ENCODE measurements around the gene RERE.
"Not testable (repeated sequence)": the region's sequence is repeated elsewhere in the genome, so short reads cannot be mapped to it uniquely, and the experiment has no call there.

RERE gene

DNA sequence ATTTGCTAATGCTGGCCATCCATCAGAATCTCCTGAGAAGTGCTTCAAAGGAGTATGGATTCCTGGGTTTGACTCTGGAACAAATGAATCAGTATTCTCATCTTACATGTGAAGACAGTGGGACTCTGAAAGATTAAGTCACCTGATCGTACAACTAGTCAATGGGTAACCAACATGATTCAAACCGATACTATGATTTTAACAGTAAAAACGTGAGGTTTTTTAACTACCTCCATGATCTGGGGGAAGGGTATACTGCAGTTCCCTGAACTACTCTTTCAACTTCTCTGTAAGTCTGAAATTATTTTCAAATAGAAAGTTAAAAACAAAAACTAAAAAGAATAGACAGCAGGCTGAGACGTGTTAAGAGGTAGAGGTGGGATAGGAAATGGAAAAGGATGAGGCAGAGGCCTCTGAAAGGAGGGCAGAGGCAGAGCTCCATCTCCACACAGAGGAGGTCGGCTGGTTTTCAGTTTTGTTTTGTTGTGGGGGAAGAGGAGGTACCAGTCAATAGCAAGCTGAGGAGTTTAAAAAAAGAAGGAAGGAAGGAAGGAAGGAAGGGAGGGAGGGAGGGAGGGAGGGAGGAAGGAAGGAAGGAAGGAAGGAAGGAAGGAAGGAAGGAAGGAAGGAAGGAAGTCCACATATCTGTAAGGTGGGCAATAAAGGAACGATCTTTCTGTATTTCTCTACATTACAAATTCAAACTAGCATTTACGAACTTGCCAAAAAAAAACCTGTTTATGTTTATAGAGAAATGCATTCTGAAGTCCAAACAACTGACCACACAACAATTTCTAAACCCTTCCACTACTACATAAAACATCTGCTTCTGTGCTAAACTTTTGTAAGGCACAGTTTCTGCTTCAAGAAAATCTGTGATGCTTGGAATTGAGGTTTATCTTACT lies 213.1 kb downstream of the RERE start:
- in situ Hi-C loops (cut with HindIII; ENCODE audit: low pct_ligation_motif_present, low pct_unique_long_range_greater_than_20kb, low sequenced_read_pairs) = no loop called here

GRCh38 chr1:8603220-8603616 lies 214.2 kb downstream of the RERE start:
- no peak for DNase-seq
- in situ Hi-C loops (cut with HindIII; ENCODE audit: low pct_ligation_motif_present, low pct_unique_long_range_greater_than_20kb, low sequenced_read_pairs) = no loop called here

More for the DNA sequence above, 213.1 kb downstream of the RERE start:
- peak; percentile 15 for DNase-seq

GRCh38 chr1:8602471-8603219 lies 214.8 kb downstream of the RERE start:
- no peak for DNase-seq
- in situ Hi-C loops (cut with HindIII; ENCODE audit: low pct_ligation_motif_present, low pct_unique_long_range_greater_than_20kb, low sequenced_read_pairs) = no loop called here

GRCh38 chr1:8600336-8600735 lies 217.1 kb downstream of the RERE start:
- in situ Hi-C loops (cut with HindIII; ENCODE audit: low pct_ligation_motif_present, low pct_unique_long_range_greater_than_20kb, low sequenced_read_pairs) = no loop called here
- DNase-seq = no peak

- in situ Hi-C loops (cut with HindIII; ENCODE audit: low pct_ligation_motif_present, low pct_unique_long_range_greater_than_20kb, low sequenced_read_pairs) = no loop called here
- DNase-seq = no peak
These were observed 217.7 kb downstream of the RERE start for GRCh38 chr1:8599646-8600212.

GRCh38 chr1:8598783-8599182 lies 218.7 kb downstream of the RERE start:
- DNase-seq = no peak
- in situ Hi-C loops (cut with HindIII; ENCODE audit: low pct_ligation_motif_present, low pct_unique_long_range_greater_than_20kb, low sequenced_read_pairs) = no loop called here

DNA sequence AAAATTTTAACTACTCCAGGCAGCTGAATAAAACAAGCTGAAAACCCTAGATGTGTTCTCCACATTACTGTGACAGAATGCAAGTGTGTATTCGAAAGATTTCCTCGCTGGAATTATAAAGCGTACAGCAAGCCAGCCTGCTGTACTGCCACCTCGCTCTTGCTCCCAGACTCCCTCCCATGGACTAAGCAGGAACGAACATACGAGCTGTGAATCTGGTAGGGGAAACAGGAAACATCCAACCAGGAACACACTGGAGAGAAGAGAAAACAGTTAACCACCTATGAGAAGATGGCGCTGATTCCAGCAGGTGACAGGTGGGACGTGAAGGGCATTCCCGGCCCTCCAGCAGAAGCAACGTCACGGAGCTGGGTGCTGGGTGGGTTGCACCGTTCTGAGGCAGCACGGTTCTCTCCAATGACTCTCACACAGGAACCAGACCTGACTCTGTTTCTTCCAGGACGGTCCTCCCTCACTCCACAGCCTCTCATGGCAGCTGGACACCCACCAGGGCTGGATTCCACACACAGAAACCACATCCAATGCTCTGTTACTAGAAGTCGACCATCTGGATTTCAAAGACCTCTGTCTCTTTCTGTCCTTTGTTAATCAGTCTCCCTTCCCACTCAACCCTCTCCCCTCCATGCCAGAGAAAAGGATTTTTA lies 219.2 kb downstream of the RERE start:
- peak; percentile 67 for DNase-seq
- in situ Hi-C loops (cut with HindIII; ENCODE audit: low pct_ligation_motif_present, low pct_unique_long_range_greater_than_20kb, low sequenced_read_pairs) = no loop called here

DNA sequence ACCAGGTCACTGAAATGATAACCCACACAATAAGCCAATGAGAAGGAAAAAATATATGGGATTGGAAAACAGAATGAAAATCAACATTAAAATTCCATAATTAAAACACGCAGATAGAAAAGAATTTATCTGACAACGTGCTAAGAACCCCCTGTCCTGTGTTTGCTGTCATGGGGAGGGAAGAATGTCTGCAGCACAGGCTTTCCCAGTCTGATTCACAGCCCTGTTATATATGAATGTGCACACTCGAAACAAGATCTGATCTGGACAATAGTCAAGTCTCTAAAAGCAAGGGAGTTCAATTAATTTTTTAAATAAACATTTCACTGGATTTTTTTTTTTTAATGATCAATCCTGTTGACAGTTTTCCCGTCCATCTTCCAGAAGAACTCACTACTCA lies 220.0 kb downstream of the RERE start:
- DNase-seq = no peak
- in situ Hi-C loops (cut with HindIII; ENCODE audit: low pct_ligation_motif_present, low pct_unique_long_range_greater_than_20kb, low sequenced_read_pairs) = no loop called here

DNA sequence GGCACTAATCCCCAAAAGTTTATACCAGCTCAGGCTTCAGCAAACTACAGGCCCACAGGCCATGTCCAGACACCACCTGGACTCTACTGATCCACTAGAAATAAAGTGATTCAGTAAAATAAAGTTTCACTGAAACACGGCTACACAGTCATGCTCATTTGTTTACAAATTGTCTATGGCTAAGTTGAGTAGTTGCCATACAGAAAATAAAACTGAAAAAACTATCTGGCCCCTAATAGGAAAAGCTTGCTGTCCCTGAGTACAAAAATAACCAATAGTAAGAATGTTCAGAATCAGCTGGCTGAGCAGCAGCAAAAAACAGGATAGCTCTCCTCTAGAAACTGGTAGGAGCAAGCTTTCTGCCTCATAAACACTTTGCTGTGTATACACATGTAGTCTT lies 221.5 kb downstream of the RERE start:
- in situ Hi-C loops (cut with HindIII; ENCODE audit: low pct_ligation_motif_present, low pct_unique_long_range_greater_than_20kb, low sequenced_read_pairs) = no loop called here
- no peak for DNase-seq

DNA sequence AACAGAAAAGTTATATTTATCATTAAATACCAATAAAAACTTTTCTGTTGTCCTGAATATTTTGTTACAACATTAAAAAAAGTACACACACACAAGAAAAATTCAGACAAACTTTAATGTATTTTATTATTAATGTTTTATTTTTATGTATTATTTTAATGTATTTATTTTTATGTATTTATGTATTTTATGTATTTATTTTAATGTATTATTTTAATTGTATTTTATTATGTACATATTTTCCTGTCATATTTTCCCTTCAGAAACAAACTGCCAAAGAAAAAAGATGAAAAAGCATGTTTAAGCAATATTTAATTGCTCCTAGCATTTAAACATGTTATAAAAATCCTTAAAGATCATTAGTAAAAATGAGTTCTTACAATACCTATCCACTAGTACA lies 222.1 kb downstream of the RERE start:
- DNase-seq = no peak
- in situ Hi-C loops (cut with HindIII; ENCODE audit: low pct_ligation_motif_present, low pct_unique_long_range_greater_than_20kb, low sequenced_read_pairs) = no loop called here

GRCh38 chr1:8593292-8593691 lies 224.1 kb downstream of the RERE start:
- in situ Hi-C loops (cut with HindIII; ENCODE audit: low pct_ligation_motif_present, low pct_unique_long_range_greater_than_20kb, low sequenced_read_pairs); DNase-seq: not testable (repeated sequence)

GRCh38 chr1:8591569-8591968 lies 225.9 kb downstream of the RERE start:
- in situ Hi-C loops (cut with HindIII; ENCODE audit: low pct_ligation_motif_present, low pct_unique_long_range_greater_than_20kb, low sequenced_read_pairs) = no loop called here
- DNase-seq = no peak

DNA sequence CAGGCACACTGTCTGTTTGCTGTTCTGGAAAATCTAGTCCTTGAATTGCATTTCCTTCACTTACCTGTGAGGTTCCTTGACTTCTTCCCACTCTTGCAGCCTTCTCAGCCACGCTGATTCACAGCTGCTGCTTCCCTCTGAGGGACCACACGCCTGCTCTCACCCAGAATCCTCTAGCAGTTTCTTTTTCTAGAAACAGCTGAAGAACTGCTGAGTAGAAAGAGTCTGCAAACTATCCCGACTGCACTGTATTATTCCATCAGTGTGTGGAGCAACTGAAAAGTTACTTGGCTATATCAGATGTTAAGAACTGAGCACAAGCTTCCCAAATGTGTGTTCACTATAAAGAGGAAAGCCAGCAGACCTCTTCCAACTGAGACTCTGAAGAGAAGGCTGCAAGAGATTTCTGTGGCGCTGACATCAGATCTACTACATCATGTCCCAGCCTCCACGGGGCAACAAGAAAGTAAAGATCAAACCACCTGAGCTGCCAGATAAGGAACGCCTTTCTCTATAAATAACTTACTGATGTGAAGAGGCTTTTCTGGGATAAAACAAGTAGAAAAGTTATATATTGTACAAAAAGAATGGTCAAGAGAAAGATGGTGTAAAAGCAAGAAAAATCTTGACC lies 226.6 kb downstream of the RERE start:
- no peak for DNase-seq

DNA sequence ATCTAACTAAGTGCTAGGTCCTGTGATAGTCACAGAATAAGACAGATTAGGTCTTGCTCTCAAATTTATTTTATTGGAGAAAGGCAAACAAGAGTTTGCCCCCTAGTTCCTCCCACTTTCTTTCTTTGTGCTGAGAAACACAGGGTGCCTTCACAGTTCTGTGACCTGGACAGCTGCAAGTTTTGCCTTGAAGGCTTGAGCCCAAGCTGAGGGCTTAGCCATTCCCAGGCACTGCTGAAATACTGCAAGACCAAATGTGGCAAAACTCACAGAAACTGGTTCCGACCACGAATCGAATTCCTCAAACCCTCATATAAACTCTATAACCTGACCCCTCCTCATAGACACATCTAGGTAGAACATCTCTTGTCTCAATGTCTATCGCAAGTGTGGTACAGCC lies 227.9 kb downstream of the RERE start:
- in situ Hi-C loops (cut with HindIII; ENCODE audit: low pct_ligation_motif_present, low pct_unique_long_range_greater_than_20kb, low sequenced_read_pairs) = no loop called here
- no peak for DNase-seq

More for the DNA sequence above, 226.6 kb downstream of the RERE start:
- in situ Hi-C loops (cut with HindIII; ENCODE audit: low pct_ligation_motif_present, low pct_unique_long_range_greater_than_20kb, low sequenced_read_pairs) = no loop called here

- DNase-seq = no peak
- in situ Hi-C loops (cut with HindIII; ENCODE audit: low pct_ligation_motif_present, low pct_unique_long_range_greater_than_20kb, low sequenced_read_pairs) = no loop called here
These were observed 229.7 kb downstream of the RERE start for GRCh38 chr1:8587784-8588183.

DNA sequence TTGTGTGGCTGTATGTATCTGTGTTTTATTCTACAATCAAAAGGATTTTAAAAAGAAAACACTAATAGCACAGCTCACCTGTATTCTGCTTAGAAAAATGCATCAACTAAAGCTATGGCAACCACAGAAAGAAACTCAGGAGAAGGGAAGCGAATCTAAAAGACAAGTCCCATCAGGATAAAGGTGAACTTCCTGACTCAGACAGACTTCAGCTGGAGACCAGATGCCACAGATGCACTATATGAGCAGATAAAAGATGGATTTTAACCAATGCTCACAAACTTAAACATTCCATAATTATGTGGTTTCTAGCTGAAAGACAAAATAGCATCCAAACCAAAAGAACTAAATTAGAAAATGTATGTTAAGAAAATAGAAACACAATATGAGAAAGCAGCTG lies 231.0 kb downstream of the RERE start:
- in situ Hi-C loops (cut with HindIII; ENCODE audit: low pct_ligation_motif_present, low pct_unique_long_range_greater_than_20kb, low sequenced_read_pairs) = no loop called here

GRCh38 chr1:8584316-8584715 lies 233.1 kb downstream of the RERE start:
- in situ Hi-C loops (cut with HindIII; ENCODE audit: low pct_ligation_motif_present, low pct_unique_long_range_greater_than_20kb, low sequenced_read_pairs) = no loop called here
- DNase-seq = no peak

More for the DNA sequence above, 231.0 kb downstream of the RERE start:
- no peak for DNase-seq

- DNase-seq = no peak
These were observed 234.4 kb downstream of the RERE start for GRCh38 chr1:8583031-8583430.

More at GRCh38 chr1:8583031-8583430, 234.4 kb downstream of the RERE start:
- in situ Hi-C loops (cut with HindIII; ENCODE audit: low pct_ligation_motif_present, low pct_unique_long_range_greater_than_20kb, low sequenced_read_pairs) = no loop called here
